Activated naive CD4-positive, alpha-beta T cell treated with anti-CD3 and anti-CD28 coated beads, Interleukin-2, amount 10 ng/mL, durations not matched to agents 7 days and 5 days (primary cell): ENCODE data around the gene CEACAM21.
A peak's percentile ranks its signal among the peaks of the same experiment; 100 is the strongest.

Source experiments
- CTCF ChIA-PET: fragments of 350-600 bp; sonication (Branson Sonifier 250); formaldehyde crosslinking; loops from one replicate; lab custom pipeline; 2021; ENCODE audit warnings: antibody characterized with exemption; lab: Charles Lee
- DNase-seq: peaks from one replicate; pipeline ENCODE4 v3.0.0-alpha.2; 2020
- H3K27ac Mint-ChIP-seq: one replicate; pipeline ENCODE4 v1.8.0; 2021; ENCODE audit warnings: mild to moderate bottlenecking, moderate library complexity, mixed read lengths
- H3K27me3 Mint-ChIP-seq: one replicate; pipeline ENCODE4 v1.8.0; 2021; ENCODE audit warnings: mild to moderate bottlenecking, mixed read lengths
- H3K36me3 Mint-ChIP-seq: one replicate; pipeline ENCODE4 v1.8.0; 2021; ENCODE audit warnings: mixed read lengths
- H3K4me1 Mint-ChIP-seq: one replicate; pipeline ENCODE4 v1.8.0; 2021; ENCODE audit warnings: mixed read lengths
- H3K4me3 Mint-ChIP-seq: one replicate; pipeline ENCODE4 v1.8.0; 2021; ENCODE audit warnings: mild to moderate bottlenecking, moderate library complexity, mixed read lengths
- H3K9me3 Mint-ChIP-seq: one replicate; pipeline ENCODE4 v1.8.0; 2021; ENCODE audit warnings: mixed read lengths

CEACAM21 gene

DNA sequence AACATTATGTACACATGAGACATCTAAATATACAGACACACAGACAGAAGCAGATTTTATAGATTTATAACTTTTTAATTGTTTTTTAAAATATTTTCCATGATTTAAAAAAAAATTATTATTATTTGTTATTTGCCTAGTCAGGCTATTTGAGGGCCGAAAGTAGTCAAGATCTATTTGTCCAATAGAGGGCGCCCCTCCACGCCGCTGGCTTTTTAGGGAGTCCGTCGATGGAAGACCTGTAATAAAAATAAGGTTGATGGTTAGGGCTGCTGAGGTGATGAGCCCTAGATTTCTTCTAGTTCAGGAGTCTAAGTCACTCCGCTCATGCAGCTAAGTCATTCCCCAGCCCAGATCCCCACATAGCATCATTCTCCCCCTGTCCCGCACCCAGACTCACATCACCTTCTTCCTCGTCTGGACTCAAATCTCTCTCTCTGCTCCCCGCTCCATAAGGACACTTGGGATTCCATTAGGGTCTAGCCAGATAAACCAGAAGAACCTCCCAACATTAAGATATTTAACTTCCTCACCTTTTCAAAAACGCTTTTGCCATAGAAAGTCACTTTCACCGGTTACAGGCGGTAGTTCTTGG lies 33.9 kb upstream of the CEACAM21 start:
- no peaks in the 10 kb centered on the region for H3K36me3 Mint-ChIP-seq
- H3K4me1 Mint-ChIP-seq, result peaks cover 58% of the 10 kb centered on the region
- peaks cover 5% of the 10 kb centered on the region for H3K27me3 Mint-ChIP-seq
- peaks cover 3% of the 10 kb centered on the region for H3K9me3 Mint-ChIP-seq
- peak overlapping the region; percentile 78 for H3K27ac Mint-ChIP-seq
- CTCF ChIA-PET, result interaction anchor here (0.6 to 15.3 kb wide), 11 partner anchors 9 to 93 kb away, joined by 3 to 376 read pairs (median 4); no protein-coding TSS in a partner anchor
- peak overlapping the region; percentile 33 for H3K4me3 Mint-ChIP-seq
- peak; percentile 86 for DNase-seq

DNA sequence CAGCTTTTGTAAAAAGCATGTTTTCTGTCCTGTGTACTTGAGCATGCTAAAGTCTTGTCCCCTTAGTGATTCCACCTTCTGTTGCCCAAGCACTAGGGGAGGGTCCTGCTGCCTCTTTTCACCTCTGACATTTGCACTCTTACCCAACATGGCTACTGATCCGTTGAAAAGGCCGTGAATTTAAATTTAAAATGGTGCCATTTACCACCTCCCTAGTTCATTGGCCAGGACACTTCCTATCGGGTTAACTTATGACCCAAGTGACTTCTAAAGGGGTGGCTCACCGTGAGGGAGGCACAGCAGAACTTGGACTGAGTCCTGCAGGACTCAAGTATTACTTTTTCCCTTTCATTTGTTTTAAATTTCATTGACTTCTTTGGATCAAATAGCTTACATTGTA lies 33.3 kb upstream of the CEACAM21 start:
- peaks cover 58% of the 10 kb centered on the region for H3K4me1 Mint-ChIP-seq
- no peaks in the 10 kb centered on the region for H3K36me3 Mint-ChIP-seq
- no peak for DNase-seq
- H3K27ac Mint-ChIP-seq, result peak overlapping the region; percentile 78
- H3K9me3 Mint-ChIP-seq, result peaks cover 3% of the 10 kb centered on the region
- H3K4me3 Mint-ChIP-seq, result no peak overlapping the region
- H3K27me3 Mint-ChIP-seq, result peaks cover 5% of the 10 kb centered on the region
- CTCF ChIA-PET, result interaction anchor here (0.9 to 15.3 kb wide), 7 partner anchors 10 to 92 kb away, joined by 3 to 376 read pairs (median 6); no protein-coding TSS in a partner anchor

DNA sequence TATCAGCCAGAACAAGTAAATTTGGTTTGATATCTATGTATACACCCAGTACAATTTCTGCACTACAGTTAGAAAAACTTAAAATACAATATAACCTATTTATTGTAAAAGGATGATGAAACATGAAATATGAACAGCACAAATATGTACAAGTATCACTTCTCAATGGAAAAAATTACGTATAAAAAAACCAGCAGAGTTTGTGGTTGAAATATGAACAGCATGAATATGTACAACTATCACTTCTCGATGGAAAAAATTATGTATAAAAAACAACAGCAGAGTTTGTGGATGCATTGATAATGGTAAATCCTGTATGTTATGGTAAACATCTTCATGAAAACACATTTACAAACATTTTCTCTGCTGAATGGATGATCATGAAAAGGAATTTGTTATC lies 32.4 kb upstream of the CEACAM21 start:
- Mint-ChIP-seq H3K36me3 (no peaks in the 10 kb centered on the region), H3K4me3 (no peak overlapping the region), H3K9me3 (no peaks in the 10 kb centered on the region), H3K27ac (peak overlapping the region; percentile 85), H3K4me1 (peaks cover 59% of the 10 kb centered on the region), H3K27me3 (peaks cover 5% of the 10 kb centered on the region)
- CTCF ChIA-PET, result interaction anchor here (1.0 to 15.3 kb wide), 2 partner anchors 20 to 54 kb away, joined by 3 to 376 read pairs; no protein-coding TSS in a partner anchor
- no peak for DNase-seq

DNA sequence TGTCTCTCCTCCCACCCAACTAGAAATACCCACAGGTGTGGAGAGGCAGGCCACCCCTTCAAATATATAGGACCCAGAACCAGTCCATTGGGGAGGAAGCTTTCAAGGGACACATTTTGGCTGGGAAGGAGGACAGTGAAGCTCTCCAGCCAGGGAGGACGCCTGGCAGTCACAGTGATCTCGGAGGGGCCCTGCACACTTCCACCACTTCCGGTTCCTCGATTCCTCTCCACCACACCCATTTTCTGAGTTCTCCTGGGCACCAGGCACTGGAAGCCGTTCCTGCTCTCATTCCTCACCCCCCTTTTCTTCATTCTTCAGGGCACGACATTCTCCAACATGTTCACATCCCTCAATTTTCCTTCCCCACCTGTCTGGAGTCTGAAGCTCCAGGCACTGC lies 30.4 kb upstream of the CEACAM21 start:
- DNase-seq, result peak; percentile 57
- peaks cover 68% of the 10 kb centered on the region for H3K4me1 Mint-ChIP-seq
- no peaks in the 10 kb centered on the region for H3K9me3 Mint-ChIP-seq
- peaks cover 11% of the 10 kb centered on the region for H3K36me3 Mint-ChIP-seq
- peak overlapping the region; percentile 82 for H3K4me3 Mint-ChIP-seq
- no peaks in the 10 kb centered on the region for H3K27me3 Mint-ChIP-seq
- peak overlapping the region; percentile 94 for H3K27ac Mint-ChIP-seq
- CTCF ChIA-PET, result interaction anchor here (0.9 to 15.3 kb wide), 4 partner anchors 18 to 181 kb away, joined by 3 to 376 read pairs (median 4); partner anchors contain the start of genes B9D2 and DMAC2

DNA sequence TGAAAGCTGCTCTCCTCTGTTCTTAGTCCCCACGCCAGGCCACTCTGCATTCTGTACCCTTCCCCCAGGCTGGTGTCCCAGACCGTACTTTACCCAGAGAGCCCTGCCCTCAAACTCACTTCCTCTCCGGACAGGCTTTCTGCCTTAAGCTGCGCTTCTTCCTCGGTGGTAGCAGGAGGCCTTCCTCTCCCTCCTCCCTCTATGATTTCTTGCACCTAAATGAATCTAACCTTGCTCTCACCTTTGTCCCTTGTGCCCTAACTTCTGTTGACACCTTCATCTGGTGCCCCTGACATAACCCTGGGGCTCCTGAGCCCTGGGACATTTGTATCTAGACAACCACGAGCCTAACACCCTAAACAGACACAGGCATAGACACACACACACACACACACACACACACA lies 29.6 kb upstream of the CEACAM21 start:
- CTCF ChIA-PET, result interaction anchor here (1.4 to 15.3 kb wide), 3 partner anchors 17 to 182 kb away, joined by 3 to 376 read pairs (median 5); partner anchors contain the start of gene B9D2
- peaks cover 18% of the 10 kb centered on the region for H3K36me3 Mint-ChIP-seq
- no peaks in the 10 kb centered on the region for H3K9me3 Mint-ChIP-seq
- peak overlapping the region; percentile 94 for H3K27ac Mint-ChIP-seq
- peak; percentile 64 for DNase-seq
- H3K4me1 Mint-ChIP-seq, result peaks cover 68% of the 10 kb centered on the region
- H3K27me3 Mint-ChIP-seq, result no peaks in the 10 kb centered on the region
- peak overlapping the region; percentile 82 for H3K4me3 Mint-ChIP-seq

DNA sequence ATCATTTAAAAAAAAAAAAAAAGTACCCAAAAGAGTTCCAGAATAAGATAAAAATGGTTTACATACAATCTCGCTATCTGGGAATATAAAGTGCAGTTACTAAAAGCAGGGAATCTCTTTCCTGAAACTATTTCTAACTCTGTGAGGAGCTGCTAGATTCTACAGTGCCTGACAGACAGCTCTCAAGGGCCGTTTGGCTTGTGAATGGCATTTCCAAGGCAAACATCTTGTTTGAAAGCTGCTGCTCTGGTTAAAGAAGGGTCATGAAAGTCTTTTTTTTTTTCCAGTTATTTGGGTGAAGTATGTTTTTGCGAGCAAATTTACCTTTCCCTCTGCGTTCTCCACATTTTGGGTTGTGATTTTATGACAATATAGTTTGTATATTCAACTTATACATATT lies 29.0 kb upstream of the CEACAM21 start:
- Mint-ChIP-seq H3K27ac (peak overlapping the region; percentile 94), H3K4me1 (peaks cover 68% of the 10 kb centered on the region), H3K9me3 (no peaks in the 10 kb centered on the region), H3K4me3 (peak overlapping the region; percentile 82), H3K36me3 (peaks cover 24% of the 10 kb centered on the region), H3K27me3 (no peaks in the 10 kb centered on the region)
- DNase-seq, result no peak
- CTCF ChIA-PET, result interaction anchor here (1.2 to 15.3 kb wide), 5 partner anchors 10 to 238 kb away, joined by 3 to 376 read pairs (median 3); partner anchors contain the start of gene B9D2

DNA sequence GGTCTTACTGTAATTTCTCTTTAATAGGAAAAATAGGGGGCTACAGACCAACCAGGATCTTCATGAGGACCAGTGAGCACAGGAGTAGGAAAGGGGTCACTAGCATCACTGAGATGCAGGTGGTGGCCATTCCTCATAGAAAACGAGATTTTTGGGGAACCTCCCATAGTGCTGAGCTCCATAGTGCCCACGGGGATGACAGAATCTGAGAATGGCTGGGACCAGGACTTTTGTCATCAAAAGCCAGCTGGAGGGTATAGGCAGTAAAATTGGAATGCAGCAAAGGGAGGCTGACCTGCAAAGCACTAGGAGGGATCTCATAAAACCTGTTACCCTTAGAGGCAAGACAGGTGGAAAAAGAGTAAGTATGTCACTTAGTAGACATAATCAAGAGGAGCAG lies 28.4 kb upstream of the CEACAM21 start:
- CTCF ChIA-PET, result interaction anchor here (1.1 to 15.3 kb wide), 4 partner anchors 10 to 239 kb away, joined by 3 to 376 read pairs (median 3); no protein-coding TSS in a partner anchor
- peaks cover 30% of the 10 kb centered on the region for H3K36me3 Mint-ChIP-seq
- no peaks in the 10 kb centered on the region for H3K27me3 Mint-ChIP-seq
- peaks cover 62% of the 10 kb centered on the region for H3K4me1 Mint-ChIP-seq
- peak overlapping the region; percentile 82 for H3K4me3 Mint-ChIP-seq
- no peak for DNase-seq
- no peaks in the 10 kb centered on the region for H3K9me3 Mint-ChIP-seq
- peak overlapping the region; percentile 99 for H3K27ac Mint-ChIP-seq

DNA sequence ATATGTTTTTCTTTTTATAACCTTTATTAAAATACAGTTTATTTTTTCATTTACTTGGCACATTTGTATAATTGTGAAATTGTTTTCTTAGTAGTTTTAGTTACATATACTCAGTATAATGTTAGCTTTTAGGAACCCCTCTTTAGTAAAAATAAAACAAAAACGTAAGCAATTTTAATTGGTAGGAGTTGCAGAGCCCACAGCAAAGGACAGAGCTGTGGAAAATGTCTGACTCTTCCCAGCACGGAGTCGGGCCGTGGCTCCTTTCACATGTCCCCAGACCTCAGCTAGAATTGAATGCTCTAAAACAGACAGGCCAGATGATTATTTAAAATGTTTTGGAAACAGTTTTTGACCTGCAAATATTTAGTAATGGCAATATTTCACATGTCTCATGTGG lies 27.9 kb upstream of the CEACAM21 start:
- Mint-ChIP-seq H3K36me3 (peaks cover 34% of the 10 kb centered on the region), H3K9me3 (no peaks in the 10 kb centered on the region), H3K4me1 (peaks cover 63% of the 10 kb centered on the region), H3K27ac (peak overlapping the region; percentile 99), H3K4me3 (peak overlapping the region; percentile 69), H3K27me3 (no peaks in the 10 kb centered on the region)
- DNase-seq, result no peak
- CTCF ChIA-PET, result interaction anchor here (1.1 to 15.3 kb wide), 4 partner anchors 11 to 239 kb away, joined by 3 to 376 read pairs (median 3); no protein-coding TSS in a partner anchor

DNA sequence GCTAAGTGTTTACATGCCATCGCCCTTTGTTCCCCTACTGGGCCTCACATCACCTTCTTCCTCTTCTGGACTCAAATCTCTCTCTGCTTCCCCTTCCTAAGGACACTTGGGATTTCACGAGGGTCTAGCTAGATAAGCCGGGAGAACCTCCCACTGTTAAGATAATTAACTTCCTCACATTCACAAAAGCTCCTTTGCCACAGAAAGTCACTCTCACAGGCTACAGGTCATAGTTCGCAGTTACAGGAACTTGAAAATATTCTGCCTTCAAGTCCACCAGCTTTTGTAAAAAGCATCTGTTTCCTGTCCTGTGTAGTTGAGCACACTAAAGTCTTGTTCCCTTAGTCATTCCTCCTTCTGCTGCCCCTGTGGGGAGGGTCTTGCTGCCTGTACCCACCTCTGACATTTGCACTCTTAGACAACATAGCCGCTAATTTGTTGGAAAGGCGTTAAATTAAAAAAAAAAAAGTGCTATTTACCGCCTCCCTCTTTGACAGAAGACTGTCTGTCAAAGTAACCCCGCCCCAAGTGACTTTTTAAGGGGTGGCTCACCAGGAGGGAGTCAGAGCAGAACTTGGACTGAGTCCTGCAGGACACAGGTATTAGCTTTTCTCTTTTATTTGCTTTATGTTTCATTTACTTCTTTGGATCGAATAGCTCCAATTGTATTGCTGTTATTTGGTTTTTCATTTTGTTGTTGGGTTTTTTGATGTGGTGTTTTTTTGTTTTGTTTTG lies 26.8 kb upstream of the CEACAM21 start:
- CTCF ChIA-PET, result interaction anchor here (15.3 kb wide), 1 partner anchor 15 kb away, joined by 376 read pairs; no protein-coding TSS in a partner anchor
- H3K36me3 Mint-ChIP-seq, result peaks cover 45% of the 10 kb centered on the region
- H3K4me3 Mint-ChIP-seq, result peak overlapping the region; percentile 100
- no peaks in the 10 kb centered on the region for H3K9me3 Mint-ChIP-seq
- peaks cover 63% of the 10 kb centered on the region for H3K4me1 Mint-ChIP-seq
- no peaks in the 10 kb centered on the region for H3K27me3 Mint-ChIP-seq
- DNase-seq, result peak; percentile 90
- H3K27ac Mint-ChIP-seq, result peak overlapping the region; percentile 99

DNA sequence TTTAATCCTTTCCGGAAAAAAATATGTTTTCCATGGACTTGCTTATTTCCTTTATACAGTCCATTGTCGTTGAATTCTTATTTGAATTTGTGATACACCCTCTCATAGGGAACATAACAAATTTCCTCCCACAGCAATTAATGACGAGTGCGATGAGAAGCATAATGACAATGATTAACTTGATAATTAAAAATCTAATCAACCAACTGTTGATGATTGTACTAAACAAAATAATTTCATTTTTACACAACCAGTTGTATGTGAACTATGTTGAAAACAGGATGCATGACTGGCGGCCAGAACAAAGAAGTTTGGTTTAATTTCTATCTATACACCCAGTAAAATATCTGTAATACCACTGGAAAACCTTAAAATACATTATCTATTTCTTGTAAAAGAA lies 26.1 kb upstream of the CEACAM21 start:
- CTCF ChIA-PET, result interaction anchor here (15.3 kb wide), 1 partner anchor 14 kb away, joined by 376 read pairs; no protein-coding TSS in a partner anchor
- no peaks in the 10 kb centered on the region for H3K9me3 Mint-ChIP-seq

DNA sequence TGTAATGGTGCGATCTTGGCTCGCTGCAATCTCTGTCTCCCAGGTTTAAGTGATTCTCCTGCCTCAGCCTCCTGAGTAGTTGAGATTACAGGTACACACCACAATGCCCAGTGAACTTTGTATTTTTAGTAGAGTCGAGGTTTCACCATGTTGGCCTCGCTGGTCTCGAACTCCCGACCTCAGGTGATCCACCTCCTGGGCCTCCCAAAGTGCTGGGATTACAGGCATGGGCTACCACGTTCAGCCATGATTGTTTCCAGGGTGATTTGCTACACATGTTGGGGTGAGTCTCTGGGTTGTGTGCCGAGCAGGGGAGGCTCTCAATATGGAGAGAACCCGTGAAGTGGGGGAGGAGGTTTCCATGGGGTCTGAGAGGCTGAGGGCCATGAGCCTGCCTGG lies 24.8 kb upstream of the CEACAM21 start:
- Mint-ChIP-seq H3K4me1 (peaks cover 60% of the 10 kb centered on the region), H3K36me3 (peaks cover 63% of the 10 kb centered on the region), H3K27ac (peak overlapping the region; percentile 99), H3K4me3 (peak overlapping the region; percentile 100), H3K9me3 (no peaks in the 10 kb centered on the region), H3K27me3 (no peaks in the 10 kb centered on the region)
- no peak for DNase-seq
- CTCF ChIA-PET, result interaction anchor here (1.8 kb wide), 1 partner anchor 12 kb away, joined by 8 read pairs; no protein-coding TSS in a partner anchor

More for the DNA sequence above, 26.1 kb upstream of the CEACAM21 start:
- Mint-ChIP-seq H3K4me3 (peak overlapping the region; percentile 100), H3K4me1 (peaks cover 61% of the 10 kb centered on the region), H3K36me3 (peaks cover 51% of the 10 kb centered on the region), H3K27me3 (no peaks in the 10 kb centered on the region), H3K27ac (peak overlapping the region; percentile 99)
- no peak for DNase-seq

DNA sequence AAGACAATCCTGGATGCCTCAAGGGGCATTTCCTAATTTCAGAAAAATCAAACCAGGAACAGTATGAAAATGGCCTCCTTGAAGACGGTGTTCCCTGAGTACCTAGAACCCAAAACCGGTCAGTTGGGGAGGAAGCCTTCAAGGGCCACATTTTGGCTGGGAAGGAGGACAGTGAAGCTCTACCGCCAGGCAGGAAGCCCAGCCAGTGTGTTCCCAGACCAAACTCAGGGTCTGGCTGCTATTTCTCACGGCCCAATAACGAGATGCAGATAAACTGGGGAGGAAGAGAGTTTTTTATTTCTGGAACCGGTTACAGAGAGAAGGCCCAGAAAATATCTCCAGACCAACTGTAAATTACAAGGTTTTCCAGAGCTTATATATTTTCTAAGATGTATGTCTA lies 24.3 kb upstream of the CEACAM21 start:
- Mint-ChIP-seq H3K27ac (peak overlapping the region; percentile 99), H3K4me3 (peak overlapping the region; percentile 100), H3K27me3 (no peaks in the 10 kb centered on the region), H3K36me3 (peaks cover 68% of the 10 kb centered on the region), H3K4me1 (peaks cover 60% of the 10 kb centered on the region), H3K9me3 (no peaks in the 10 kb centered on the region)
- DNase-seq, result no peak
- CTCF ChIA-PET, result interaction anchor here (1.0 to 1.8 kb wide), 2 partner anchors 9 to 12 kb away, joined by 3 to 8 read pairs; no protein-coding TSS in a partner anchor

DNA sequence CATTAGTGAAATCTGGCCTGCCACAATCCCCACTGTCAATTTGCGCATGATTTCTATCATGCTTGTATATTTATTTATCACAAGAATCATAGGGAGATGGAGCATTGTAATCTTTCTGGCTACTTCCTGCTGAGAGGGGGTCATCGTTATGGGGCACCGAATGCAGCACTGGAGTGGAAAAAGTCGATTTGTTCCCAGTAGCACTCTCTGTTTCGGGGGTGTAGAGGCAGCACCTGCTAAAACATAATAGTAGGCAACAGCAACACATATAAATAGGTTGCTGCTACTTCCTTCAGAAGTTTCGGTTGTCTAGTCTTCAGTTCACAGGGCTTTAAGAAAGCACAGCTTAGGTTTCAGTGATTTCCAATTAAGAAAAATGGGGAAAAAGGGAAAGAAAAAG lies 23.4 kb upstream of the CEACAM21 start:
- no peaks in the 10 kb centered on the region for H3K27me3 Mint-ChIP-seq
- H3K4me3 Mint-ChIP-seq, result peak overlapping the region; percentile 100
- peak overlapping the region; percentile 99 for H3K27ac Mint-ChIP-seq
- H3K4me1 Mint-ChIP-seq, result peaks cover 59% of the 10 kb centered on the region
- H3K9me3 Mint-ChIP-seq, result no peaks in the 10 kb centered on the region
- CTCF ChIA-PET, result interaction anchor here (1.0 to 2.7 kb wide), 3 partner anchors 10 to 18 kb away, joined by 3 to 11 read pairs (median 8); no protein-coding TSS in a partner anchor
- peak; percentile 45 for DNase-seq
- peaks cover 75% of the 10 kb centered on the region for H3K36me3 Mint-ChIP-seq

DNA sequence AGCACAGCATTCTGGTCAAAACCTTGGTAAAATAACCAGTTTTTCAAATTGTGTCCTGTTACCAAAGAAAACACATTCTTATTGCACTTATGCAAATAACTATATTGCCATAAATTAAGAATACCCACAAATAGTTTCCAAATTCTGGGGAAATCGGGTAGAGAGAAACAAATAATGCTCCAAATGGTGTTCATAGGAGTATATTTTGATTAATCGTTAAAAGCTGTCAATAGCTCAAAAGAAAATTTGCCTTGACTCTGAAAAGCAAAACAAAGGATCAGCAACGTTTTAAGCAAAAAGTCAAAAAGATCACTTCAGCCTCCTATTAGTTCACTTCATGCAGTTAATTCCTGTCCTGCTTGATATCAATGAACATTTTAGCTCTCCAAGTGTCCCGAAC lies 22.2 kb upstream of the CEACAM21 start:
- no peak for DNase-seq
- H3K9me3 Mint-ChIP-seq, result no peaks in the 10 kb centered on the region
- peaks cover 83% of the 10 kb centered on the region for H3K36me3 Mint-ChIP-seq
- peaks cover 62% of the 10 kb centered on the region for H3K4me1 Mint-ChIP-seq
- peak overlapping the region; percentile 100 for H3K4me3 Mint-ChIP-seq
- CTCF ChIA-PET, result interaction anchor here (1.1 to 2.7 kb wide), 4 partner anchors 10 to 22 kb away, joined by 4 to 23 read pairs (median 8); partner anchors contain the start of gene CEACAM21
- peak overlapping the region; percentile 99 for H3K27ac Mint-ChIP-seq
- H3K27me3 Mint-ChIP-seq, result no peaks in the 10 kb centered on the region
